ENCODE results near the gene FAM222A.
"Not testable (repeated sequence)": the region's sequence is repeated elsewhere in the genome, so short reads cannot be mapped to it uniquely, and the experiment has no call there.

FAM222A gene

GRCh38 chr12:109693653-109694600 is 19.7 kb upstream of the FAM222A start:
- no peak for DNase-seq (ENCODE audit: low read depth in 2 of 2, low spot score in 1 of 2)

DNA sequence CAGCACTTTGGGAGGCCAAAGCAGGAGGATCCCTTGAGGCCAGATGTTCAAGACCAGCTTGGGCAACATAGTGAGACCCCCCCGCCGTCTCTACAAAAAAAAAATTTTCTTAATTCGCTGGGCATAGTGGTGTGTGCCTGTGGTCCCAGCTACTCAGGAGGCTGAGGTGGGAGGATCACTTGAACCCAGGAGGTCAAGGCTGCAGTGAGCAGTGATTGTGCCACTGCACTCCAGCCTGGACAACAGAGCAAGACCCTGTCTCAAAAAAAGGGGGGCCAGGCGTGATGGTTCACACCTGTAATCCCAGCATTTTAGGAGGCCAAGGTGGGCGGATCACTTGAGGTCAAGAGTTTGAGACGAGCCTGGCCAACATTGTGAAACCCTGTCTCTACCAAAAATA is 19.0 kb upstream of the FAM222A start:
- not testable (repeated sequence) for DNase-seq (ENCODE audit: low read depth in 2 of 2, low spot score in 1 of 2)

- no peak for DNase-seq (ENCODE audit: low read depth in 2 of 2, low spot score in 1 of 2)
These were observed 18.2 kb upstream of the FAM222A start for GRCh38 chr12:109695416-109695815.

DNA sequence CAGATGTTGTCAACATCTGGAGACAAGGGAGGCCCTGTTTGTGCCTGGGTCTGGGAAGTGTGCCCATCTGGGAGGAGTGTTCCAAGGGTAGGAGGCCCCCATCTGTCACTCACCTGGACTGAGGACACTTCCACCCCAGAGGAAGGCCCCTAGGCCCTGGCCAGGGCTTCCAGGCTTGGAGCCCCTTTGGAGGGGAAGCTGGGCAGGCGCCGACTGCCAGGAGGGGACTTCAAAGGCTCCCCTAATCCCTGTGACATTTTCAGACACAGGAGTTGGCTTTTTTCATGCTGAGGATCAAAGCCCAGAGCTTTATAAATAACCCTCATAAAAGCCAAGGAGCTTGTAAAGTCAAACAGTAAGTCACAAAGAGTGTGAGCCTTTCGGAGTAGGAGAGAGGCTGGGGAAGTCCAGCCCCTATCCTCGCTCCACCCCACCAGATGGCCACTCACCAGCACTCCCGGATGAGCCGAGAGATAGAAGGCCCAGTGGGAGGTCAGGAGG is 17.6 kb upstream of the FAM222A start:
- no peak for DNase-seq (ENCODE audit: low read depth in 2 of 2, low spot score in 1 of 2)

DNA sequence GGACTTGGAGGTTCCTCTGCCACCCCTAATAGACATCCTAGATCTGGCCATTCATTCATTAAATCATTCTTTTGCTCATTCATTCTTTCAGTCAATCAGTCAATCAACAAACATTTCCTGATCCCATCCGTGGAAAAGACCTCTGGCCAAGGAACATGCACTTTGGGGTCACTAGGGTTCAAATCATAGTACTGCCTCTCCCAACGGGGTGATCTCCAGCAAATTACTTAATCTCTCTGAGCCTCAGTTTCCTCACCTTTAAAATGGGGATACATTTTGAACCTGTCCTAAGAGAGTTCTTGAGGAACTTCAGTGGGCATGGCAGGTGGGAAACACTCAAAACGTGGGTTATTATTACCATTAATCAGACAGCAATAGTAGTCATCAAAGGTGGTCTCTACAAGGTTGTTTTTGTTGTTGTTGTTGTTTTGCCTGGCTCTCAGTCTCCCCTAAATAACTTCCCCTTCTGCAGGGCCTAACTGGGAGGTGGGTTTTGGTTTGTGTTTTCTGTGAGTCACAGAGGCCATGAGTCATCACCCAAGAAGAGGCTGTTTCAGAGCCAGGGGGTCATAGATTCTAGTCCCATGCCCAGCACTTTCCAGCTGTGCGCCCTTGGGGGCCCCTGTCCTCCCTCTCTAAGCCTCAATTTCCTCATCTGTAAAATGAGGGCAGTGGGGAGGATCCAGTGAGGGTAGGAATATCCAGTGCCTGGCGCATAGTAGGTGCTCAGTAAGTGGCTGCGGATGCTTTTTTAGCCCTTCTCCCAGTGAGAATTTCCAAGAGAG is 16.9 kb upstream of the FAM222A start:
- no peak for DNase-seq (ENCODE audit: low read depth in 2 of 2, low spot score in 1 of 2)

DNA sequence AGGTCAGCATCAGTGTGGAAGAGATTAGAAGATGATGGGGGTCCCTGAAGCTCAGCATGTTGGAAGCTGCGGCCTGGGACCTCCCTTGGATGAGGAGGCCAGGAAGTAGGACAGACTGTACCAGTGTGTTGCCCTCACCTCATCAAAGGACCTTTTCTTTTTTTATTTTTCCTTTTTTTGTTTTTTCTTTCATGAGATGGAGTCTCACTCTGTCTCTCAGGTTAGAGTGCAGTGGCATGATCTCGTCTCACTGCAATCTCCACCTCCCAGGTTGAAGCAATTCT is 16.4 kb upstream of the FAM222A start:
- DNase-seq (ENCODE audit: low read depth in 2 of 2, low spot score in 1 of 2), result no peak

- DNase-seq (ENCODE audit: low read depth in 2 of 2, low spot score in 1 of 2), result no peak
These were observed 15.7 kb upstream of the FAM222A start for GRCh38 chr12:109697877-109698468.

DNA sequence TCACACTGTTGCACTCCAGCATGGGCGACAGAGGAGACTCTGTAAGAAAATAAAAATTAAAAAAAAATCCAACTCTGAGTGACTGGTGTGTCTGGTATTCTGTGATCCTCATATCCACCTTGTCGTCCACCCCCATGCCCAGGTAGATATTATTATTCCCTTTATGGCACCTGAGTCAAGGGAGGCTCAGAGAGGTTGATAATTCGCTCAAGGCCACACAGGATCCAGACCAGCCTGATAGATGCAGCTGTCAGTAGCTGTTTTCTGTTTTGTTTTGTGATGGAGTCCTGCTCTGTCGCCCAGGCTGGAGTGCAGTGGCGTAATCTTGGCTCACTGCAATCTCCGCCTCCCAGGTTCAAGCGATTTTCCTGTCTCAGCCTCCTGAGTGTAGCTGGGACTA is 14.8 kb upstream of the FAM222A start:
- no peak for DNase-seq (ENCODE audit: low read depth in 2 of 2, low spot score in 1 of 2)

- no peak for DNase-seq (ENCODE audit: low read depth in 2 of 2, low spot score in 1 of 2)
These were observed 12.6 kb upstream of the FAM222A start for GRCh38 chr12:109701064-109701463.

GRCh38 chr12:109702111-109702841 is 11.3 kb upstream of the FAM222A start:
- no peak for DNase-seq (ENCODE audit: low read depth in 2 of 2, low spot score in 1 of 2)

- no peak for DNase-seq (ENCODE audit: low read depth in 2 of 2, low spot score in 1 of 2)
These were observed 9.9 kb upstream of the FAM222A start for GRCh38 chr12:109703684-109704083.

DNA sequence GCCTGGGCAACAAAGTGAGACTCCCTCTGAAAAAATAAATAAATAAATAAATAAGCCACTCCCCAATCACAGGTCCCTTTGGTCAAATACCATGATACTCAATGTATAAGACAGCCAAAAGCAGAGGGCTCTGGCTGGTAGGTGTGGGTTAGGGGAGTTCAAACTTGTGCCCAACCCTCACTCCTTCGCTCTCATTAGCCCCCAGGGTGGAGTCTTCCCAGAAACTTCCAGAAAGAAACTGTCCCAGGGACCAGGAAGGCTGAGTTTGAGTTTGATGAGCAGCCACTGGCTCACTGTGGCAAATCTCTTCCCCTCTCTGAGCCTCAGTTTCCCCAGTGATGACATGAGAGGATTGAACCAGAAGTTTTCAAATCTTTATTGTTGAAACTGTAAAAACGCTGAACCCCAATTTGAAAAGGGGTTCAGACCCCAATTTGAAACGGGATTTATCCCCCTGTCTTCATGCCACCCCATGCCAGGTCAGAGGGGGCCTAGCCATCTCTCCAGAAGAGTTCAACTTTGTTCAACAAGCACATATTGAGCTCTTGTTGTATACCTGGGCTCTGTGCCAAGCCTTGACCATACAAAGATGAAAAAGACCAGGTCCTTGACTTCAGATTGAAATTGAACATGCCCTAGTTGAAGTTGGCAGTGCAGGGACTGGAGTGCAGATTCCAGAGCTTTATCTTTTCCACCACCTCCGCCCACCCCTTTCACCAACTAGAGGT is 9.1 kb upstream of the FAM222A start:
- no peak for DNase-seq (ENCODE audit: low read depth in 2 of 2, low spot score in 1 of 2)

DNA sequence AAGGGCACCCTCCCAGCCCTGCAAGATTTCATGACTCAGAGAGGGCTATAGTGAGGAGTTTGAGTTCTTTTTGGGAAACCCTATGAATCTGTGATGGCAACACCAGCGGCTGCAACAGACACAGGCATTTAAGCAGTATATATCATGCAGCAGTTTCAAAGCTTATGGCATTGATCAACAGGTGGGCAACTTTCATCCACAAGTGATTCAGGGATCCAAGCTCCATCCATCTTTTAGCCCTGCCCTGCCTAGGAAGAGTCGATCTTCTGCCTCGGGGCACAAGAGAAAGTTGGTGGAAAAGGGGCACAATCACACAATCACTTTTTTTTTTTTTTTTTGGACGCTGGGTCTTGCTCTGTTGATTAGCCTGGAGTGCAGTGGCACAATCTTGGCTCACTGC is 8.3 kb upstream of the FAM222A start:
- no peak for DNase-seq (ENCODE audit: low read depth in 2 of 2, low spot score in 1 of 2)

- no peak for DNase-seq (ENCODE audit: low read depth in 2 of 2, low spot score in 1 of 2)
These were observed 7.3 kb upstream of the FAM222A start for GRCh38 chr12:109706398-109706746.

GRCh38 chr12:109706747-109707469 is 6.7 kb upstream of the FAM222A start:
- DNase-seq (ENCODE audit: low read depth in 2 of 2, low spot score in 1 of 2), result no peak

GRCh38 chr12:109707470-109707821 is 6.2 kb upstream of the FAM222A start:
- no peak for DNase-seq (ENCODE audit: low read depth in 2 of 2, low spot score in 1 of 2)

DNA sequence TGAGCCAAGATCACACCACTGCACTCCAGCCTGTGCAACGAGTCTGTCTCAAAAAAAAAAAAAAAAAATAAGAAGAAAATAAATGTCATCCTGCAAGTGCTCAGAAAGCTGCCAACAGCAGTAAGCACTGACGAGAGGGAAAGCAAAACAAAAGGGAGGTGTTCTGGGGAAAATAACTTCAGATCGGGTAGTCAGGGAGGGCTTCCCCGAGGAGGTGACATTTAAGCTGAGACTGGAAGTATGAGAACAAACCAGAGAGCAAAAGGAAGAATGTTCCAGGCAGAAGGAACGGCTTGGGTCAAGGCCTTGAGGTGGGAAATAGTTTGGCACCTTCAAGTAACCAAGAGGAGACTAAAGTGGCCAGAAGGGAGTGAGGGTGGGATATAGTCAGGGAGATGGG is 4.7 kb upstream of the FAM222A start:
- DNase-seq (ENCODE audit: low read depth in 2 of 2, low spot score in 1 of 2), result no peak

GRCh38 chr12:109709401-109709991 is 4.1 kb upstream of the FAM222A start:
- no peak for DNase-seq (ENCODE audit: low read depth in 2 of 2, low spot score in 1 of 2)

DNA sequence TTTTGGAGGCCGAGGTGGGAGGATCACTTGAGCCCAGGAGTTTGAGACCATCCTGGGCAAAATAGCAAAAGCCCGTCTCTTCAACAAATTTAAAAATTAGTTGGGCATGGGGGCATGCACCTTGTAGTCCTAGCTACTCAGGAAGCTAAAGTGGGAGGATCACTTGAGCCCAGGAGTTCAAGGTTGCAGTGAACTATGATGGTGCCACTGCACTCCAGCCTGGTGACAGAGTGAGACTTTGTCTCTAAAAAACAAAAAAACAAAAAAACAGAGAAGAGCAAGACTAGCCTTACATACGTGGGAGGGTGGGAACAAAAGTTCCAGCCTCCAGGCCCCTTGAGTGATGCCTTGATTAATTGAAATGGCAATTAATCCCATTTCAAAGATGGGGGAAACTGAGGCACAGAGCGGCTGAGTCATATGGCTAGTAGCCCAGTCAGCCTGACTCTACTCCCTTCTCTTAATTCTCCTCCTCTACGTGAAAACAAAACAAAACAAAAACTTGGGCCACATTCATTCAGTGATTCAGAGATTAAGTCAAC is 3.3 kb upstream of the FAM222A start:
- no peak for DNase-seq (ENCODE audit: low read depth in 2 of 2, low spot score in 1 of 2)
